ENCODE results near the gene LRSAM1.

Gene LRSAM1

GRCh38 chr9:127452691-127453090 lies 1.4 kb downstream of the LRSAM1 start:
- H3K9me3 ChIP-seq: no peaks in the 10 kb centered on the region
- peak overlapping the region; percentile 91 to 98 for H3K4me3 ChIP-seq (ENCODE audit: low read depth in 1 of 2, low read length in 1 of 2)
- H3K27me3 ChIP-seq: no peaks in the 10 kb centered on the region
- H3K36me3 ChIP-seq: peaks cover 28% of the 10 kb centered on the region
- H3K4me1 ChIP-seq (ENCODE audit: control insufficient read depth in 1 of 2, insufficient read depth in 1 of 2, low read depth in 1 of 2, low read length in 1 of 2): peaks cover 63 to 68% of the 10 kb centered on the region in 2 experiments
- TF ChIP-seq CTCF (IDR thresholded peaks at IDR 0.05): no peak
- peak overlapping the region; percentile 87 for H3K27ac ChIP-seq

GRCh38 chr9:127455324-127455992 lies 4.1 kb downstream of the LRSAM1 start:
- H3K27me3 ChIP-seq: no peaks in the 10 kb centered on the region
- H3K4me1 ChIP-seq (ENCODE audit: control insufficient read depth in 1 of 2, insufficient read depth in 1 of 2, low read depth in 1 of 2, low read length in 1 of 2): peaks cover 49 to 55% of the 10 kb centered on the region in 2 experiments
- H3K36me3 ChIP-seq: peaks cover 28% of the 10 kb centered on the region
- peak overlapping the region; percentile 38 to 53 for H3K4me3 ChIP-seq (ENCODE audit: low read depth in 1 of 2, low read length in 1 of 2)
- H3K27ac ChIP-seq: peak overlapping the region; percentile 88
- no peaks in the 10 kb centered on the region for H3K9me3 ChIP-seq
- TF ChIP-seq CTCF (IDR thresholded peaks at IDR 0.05): peak; percentile 21

GRCh38 chr9:127457191-127457878 lies 6.0 kb downstream of the LRSAM1 start:
- no peak for TF ChIP-seq CTCF (IDR thresholded peaks at IDR 0.05)
- H3K27me3 ChIP-seq: no peaks in the 10 kb centered on the region
- H3K9me3 ChIP-seq: no peaks in the 10 kb centered on the region
- peak overlapping the region; percentile 88 for H3K27ac ChIP-seq
- peaks cover 45% of the 10 kb centered on the region for H3K36me3 ChIP-seq
- H3K4me3 ChIP-seq (ENCODE audit: low read depth in 1 of 2, low read length in 1 of 2): no peak overlapping the region
- H3K4me1 ChIP-seq (ENCODE audit: control insufficient read depth in 1 of 2, insufficient read depth in 1 of 2, low read depth in 1 of 2, low read length in 1 of 2): peaks cover 37 to 43% of the 10 kb centered on the region in 2 experiments

- H3K36me3 ChIP-seq: peaks cover 61% of the 10 kb centered on the region
- no peak overlapping the region for H3K27ac ChIP-seq
- no peaks in the 10 kb centered on the region for H3K27me3 ChIP-seq
- no peak overlapping the region for H3K4me3 ChIP-seq (ENCODE audit: low read depth in 1 of 2, low read length in 1 of 2)
- H3K9me3 ChIP-seq: no peaks in the 10 kb centered on the region
- H3K4me1 ChIP-seq (ENCODE audit: control insufficient read depth in 1 of 2, insufficient read depth in 1 of 2, low read depth in 1 of 2, low read length in 1 of 2): peaks cover 29% of the 10 kb centered on the region in 2 experiments
- no peak for TF ChIP-seq CTCF (IDR thresholded peaks at IDR 0.05)
Measured at GRCh38 chr9:127458921-127459320, 7.6 kb downstream of the LRSAM1 start.

GRCh38 chr9:127463382-127463781 lies 12.1 kb downstream of the LRSAM1 start:
- Histone ChIP-seq H3K27ac (no peak overlapping the region), H3K4me3 (ENCODE audit: low read depth in 1 of 2, low read length in 1 of 2) (no peak overlapping the region), H3K27me3 (no peaks in the 10 kb centered on the region), H3K36me3 (peaks cover 94% of the 10 kb centered on the region), H3K4me1 (ENCODE audit: control insufficient read depth in 1 of 2, insufficient read depth in 1 of 2, low read depth in 1 of 2, low read length in 1 of 2) (no peaks in the 10 kb centered on the region), H3K9me3 (no peaks in the 10 kb centered on the region)
- TF ChIP-seq CTCF (IDR thresholded peaks at IDR 0.05): no peak

Measured in neutrophil (primary cell).